GM12878 (cell line): Measurements from ENCODE around the gene LURAP1L. TPM values are rescaled to one million over a fixed set of nuclear protein-coding genes. Genes with fewer than 3 reads are reported as not detected.

Experiments used
- ATAC-seq: fragments of 200-7000 bp; cut with Tn5 transposase; 3 replicates; pipeline ENCODE4 v1.9.1; 2020; ENCODE audit warnings: mild to moderate bottlenecking, moderate library complexity
- BruUV-seq: library from RNA; stranded (reverse); fragments of 400-500 nt; replicated peaks from 2 replicates; lab custom pipeline; 2021; lab: Mats Ljungman, UMichigan
- CTCF ChIA-PET: fragments of 300-600 bp; sonication (Branson Sonifier 250); formaldehyde crosslinking; extraction: SDS; loops from one replicate; lab custom pipeline; 2021; ENCODE audit warnings: inconsistent platforms; lab: Yijun Ruan, JAX
- POLR2A ChIA-PET: fragments of 350-600 bp; formaldehyde crosslinking; extraction: SDS; loops from one replicate; lab custom pipeline; 2021; ENCODE audit warnings: inconsistent platforms; lab: Charles Lee
- RAD21 ChIA-PET: fragments of 300-600 bp; sonication (Branson Sonifier 250); formaldehyde crosslinking; loops from one replicate; lab custom pipeline; 2023; ENCODE audit warnings: antibody characterized with exemption; ENCODE audit not compliant: unreplicated experiment; lab: Charles Lee
- SMC1A ChIA-PET: fragments of 300-600 bp; sonication (Branson Sonifier 250); formaldehyde crosslinking; loops from one replicate; lab custom pipeline; 2023; ENCODE audit not compliant: unreplicated experiment, uncharacterized antibody; lab: Charles Lee
- DNase-seq: peaks from one replicate; pipeline ENCODE4 v3.0.0-alpha.2; 2011; ENCODE audit warnings: low read depth, low spot score
- FAIRE-seq: peaks from 3 replicates; lab custom pipeline; 2011; peaks lifted over from hg19 to GRCh38; lab: Jason Lieb, UNC
- H2AFZ ChIP-seq: 2 replicates; pipeline ENCODE4 v1.6.0; 2011; ENCODE audit warnings: low read depth, low read length, control low read depth; ENCODE audit not compliant: control insufficient read depth
- H3K27ac ChIP-seq: 2 replicates; pipeline ENCODE4 v1.5.1; 2011; ENCODE audit warnings: control low read depth; ENCODE audit not compliant: control insufficient read depth, insufficient read depth
- H3K27me3 ChIP-seq, 2 experiments: replicated peaks in 1 of 2; 2 replicates each; pipeline versions ENCODE4 v1.6.0 to v1.6.1; 2011; ENCODE audit warnings: low read length in 1 of 2; ENCODE audit not compliant: control insufficient read depth in 2 of 2, insufficient read depth in 2 of 2
- H3K36me3 ChIP-seq, 2 experiments: 2 replicates each; pipeline ENCODE4 v1.5.1; 2011; ENCODE audit warnings: low read length in 1 of 2; ENCODE audit not compliant: control insufficient read depth in 2 of 2, insufficient read depth in 2 of 2
- H3K4me1 ChIP-seq: 2 replicates; pipeline ENCODE4 v1.6.1; 2011; ENCODE audit warnings: mild to moderate bottlenecking, low read length, moderate library complexity, mixed read lengths; ENCODE audit not compliant: control insufficient read depth, insufficient read depth
- H3K4me2 ChIP-seq: 2 replicates; pipeline ENCODE4 v1.6.0; 2011; ENCODE audit warnings: control low read depth; ENCODE audit not compliant: control insufficient read depth, insufficient read depth
- H3K4me3 ChIP-seq: fragments of 200-600 bp; sonication (generic); 2 replicates; pipeline ENCODE4 v1.5.1; 2016
- H3K79me2 ChIP-seq: 2 replicates; pipeline ENCODE4 v1.6.0; 2011; ENCODE audit warnings: low read length; ENCODE audit not compliant: control insufficient read depth, insufficient read depth
- H3K9ac ChIP-seq: 2 replicates; pipeline ENCODE4 v1.8.0; 2011; ENCODE audit warnings: low read length, control low read depth, mixed read lengths; ENCODE audit not compliant: control insufficient read depth, insufficient read depth
- H3K9me3 ChIP-seq: replicated peaks from 3 replicates; pipeline ENCODE4 v1.5.1; 2011; ENCODE audit warnings: mild to moderate bottlenecking, low read length; ENCODE audit not compliant: control insufficient read depth, insufficient read depth
- H4K20me1 ChIP-seq: 2 replicates; pipeline ENCODE4 v1.6.0; 2011; ENCODE audit not compliant: control insufficient read depth, insufficient read depth
- BACH1 ChIP-seq: fragments of 450-650 bp; IDR thresholded peaks from 2 replicates; pipeline ENCODE4 v1.6.1; 2017; ENCODE audit warnings: mild to moderate bottlenecking, borderline replicate concordance
- CHD2 ChIP-seq: IDR thresholded peaks from 2 replicates; pipeline ENCODE4 v1.6.1; 2011; ENCODE audit warnings: low read depth, low read length, improper control_type of control experiment, borderline replicate concordance
- EGR1 ChIP-seq, 2 experiments: IDR thresholded peaks; 1 replicate in 1 of 2; 2 replicates in 1 of 2; pipeline ENCODE4 v1.6.1; 2011 to 2012; ENCODE audit warnings: low read depth in 2 of 2, low read length in 2 of 2, borderline replicate concordance in 1 of 2, mild to moderate bottlenecking in 1 of 2, moderate library complexity in 1 of 2
- RELA ChIP-seq: fragments of 450-650 bp; IDR thresholded peaks from 2 replicates; pipeline ENCODE4 v1.8.0; 2014; ENCODE audit warnings: borderline replicate concordance; ENCODE audit not compliant: partially characterized antibody
- ZZZ3 ChIP-seq: IDR thresholded peaks from 2 replicates; pipeline ENCODE4 v1.6.1; 2011; ENCODE audit warnings: low read depth; ENCODE audit not compliant: control insufficient read depth, insufficient read length
- WGBS: methylation state at CpG from one replicate; pipeline ENCODE4 v1.1.6; 2016; ENCODE audit warnings: low lambda C conversion rate; ENCODE audit not compliant: insufficient replicate concordance, insufficient coverage; ENCODE audit errors: missing lambda C conversion rate; 5-methylcytosine and 5-hydroxymethylcytosine counted together
- in situ Hi-C: fragments of 300-500 bp; cut with MboI; formaldehyde crosslinking; loops from 9 replicates; pipeline ENCODE4 v1.14.3; 2018; ENCODE audit warnings: mixed read lengths
- intact Hi-C: fragments of 100-400 bp; cut with micrococcal nuclease; formaldehyde crosslinking; loops from one replicate; pipeline ENCODE4 v1.14.2; 2022; ENCODE audit not compliant: unreplicated experiment
- polyA plus RNA-seq, 11 experiments: library from polyadenylated mRNA; depleted of rRNA in 4 of 11; unstranded in 6 of 11; stranded (reverse) in 5 of 11; fragments of >200 nt; fragmentation: Nextera tagmentation in 4 of 11; fragmentation: Illumina TruSeq in 1 of 11; extraction: Ambion mirVana in 4 of 11; extraction: Trizol in 1 of 11; gene quantifications; 1 replicate in 1 of 11; 2 replicates in 10 of 11; pipeline versions ENCODE4 v1.2.1 to v1.2.3, GENCODE V29; 2011 to 2016; ENCODE audit warnings: inconsistent platforms in 2 of 11, missing spikeins in 2 of 11, low read depth in 1 of 11
- total RNA-seq, 4 experiments: library from RNA; depleted of rRNA in 3 of 4; stranded (reverse); fragments of >200 nt in 3 of 4; fragmentation: Illumina TruSeq in 1 of 4; extraction: Trizol in 1 of 4; gene quantifications; 2 replicates each; pipeline versions ENCODE4 v1.2.1 to v1.2.3, GENCODE V29; 2013 to 2021
- TF ChIP-seq, protein P1 (sequence below): IDR thresholded peaks from 2 replicates; pipeline ENCODE4 v1.6.1; 2012; ENCODE audit warnings: low read depth, low read length, improper control_type of control experiment

The LURAP1L gene
- total and polyA plus RNA-seq, 10 of the 15 experiments (the other 5 are each of a cell fraction or from before 2014, with no cell fraction given): 0.19 to 3.7 (median 0.69) TPM

DNA sequence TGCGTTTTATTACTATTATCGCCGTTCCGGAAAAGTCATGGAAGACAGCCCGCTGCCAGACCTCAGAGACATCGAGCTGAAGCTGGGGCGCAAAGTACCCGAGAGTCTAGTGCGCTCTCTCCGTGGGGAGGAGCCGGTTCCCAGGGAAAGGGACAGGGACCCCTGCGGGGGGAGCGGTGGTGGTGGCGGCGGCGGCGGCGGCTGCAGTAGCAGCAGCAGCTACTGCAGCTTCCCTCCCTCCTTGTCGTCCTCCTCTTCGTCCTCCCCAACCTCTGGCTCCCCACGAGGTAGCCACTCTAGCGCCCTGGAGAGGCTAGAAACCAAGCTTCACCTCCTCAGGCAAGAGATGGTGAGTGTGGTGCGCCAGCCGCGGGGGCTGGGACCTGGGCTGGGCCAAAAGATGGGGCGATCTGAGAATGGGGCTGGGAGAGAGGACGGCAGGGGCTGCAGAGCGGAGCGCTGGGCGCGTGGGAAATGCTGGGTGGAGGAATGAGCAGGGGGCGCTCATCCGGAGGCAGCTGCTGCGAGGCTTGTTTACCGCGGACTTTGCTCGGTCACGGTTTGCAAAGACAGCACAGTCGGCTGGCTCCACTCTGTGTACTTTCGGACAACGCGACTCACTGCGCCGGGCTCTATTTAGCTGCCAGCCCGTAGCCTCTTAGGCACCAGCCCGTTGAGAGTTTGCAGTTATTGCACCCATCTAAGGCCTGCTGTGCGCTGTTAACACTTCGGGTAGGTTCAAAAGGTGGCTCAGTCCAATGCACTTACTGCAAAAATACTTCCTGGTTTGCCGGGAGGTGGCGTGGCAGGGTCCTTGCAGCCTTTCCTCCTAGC is 1.1 kb downstream of the LURAP1L start (continued):
- no peak for TF ChIP-seq ZZZ3
- TF ChIP-seq, all 136 proteins: peak for 9

DNA sequence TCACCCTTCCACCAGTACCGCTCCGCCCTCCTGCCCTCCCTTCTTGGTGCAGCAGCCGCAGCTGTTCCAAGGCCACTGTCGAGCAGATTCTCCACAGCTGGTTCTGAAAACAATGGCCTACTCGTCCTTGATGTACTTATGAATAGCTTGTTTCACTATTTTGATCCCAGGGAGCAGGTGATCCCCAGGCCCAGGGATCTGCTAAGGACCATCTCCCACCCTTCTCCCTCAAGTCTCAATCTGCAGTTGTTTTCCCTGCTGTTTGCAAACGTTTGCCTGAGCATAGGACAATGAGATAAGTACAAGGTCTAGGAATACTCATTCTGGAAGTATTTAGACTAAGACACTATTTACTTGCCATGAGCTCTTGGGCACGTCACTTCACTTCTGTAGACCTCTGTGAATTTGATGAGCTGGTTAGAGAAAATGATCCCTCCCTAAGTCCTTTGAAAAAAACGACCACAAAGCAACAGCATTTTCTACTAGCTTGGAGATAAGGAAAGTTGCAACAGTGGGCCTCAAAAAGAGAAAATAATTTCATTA is 1.8 kb downstream of the LURAP1L start:
- intact Hi-C loops: loop anchor here (1.0 to 5.0 kb wide), 2 partner anchors 43 to 54 kb away; no protein-coding TSS in a partner anchor
- H2AFZ ChIP-seq: no peak overlapping the region; the same call in none of the 2 replicates
- DNase-seq (no peak), ATAC-seq (no peak), FAIRE-seq (no peak)
- H3K4me2 ChIP-seq: peak overlapping the region; percentile 60; the same call in 1 of the 2 replicates
- no peak overlapping the region for H3K9ac ChIP-seq
- CTCF ChIA-PET: interaction anchor here (0.7 to 3.6 kb wide), 25 partner anchors 9 to 314 kb away, joined by 3 to 36 read pairs (median 5); no protein-coding TSS in a partner anchor
- WGBS: 19% methylated on average over 8 of the region's 8 CpGs
- H3K36me3 ChIP-seq: no peaks in the 10 kb centered on the region
- in situ Hi-C loops: no loop called here
- SMC1A ChIA-PET: interaction anchor here (0.6 to 3.8 kb wide), 13 partner anchors 12 to 106 kb away, joined by 3 to 27 read pairs (median 7); no protein-coding TSS in a partner anchor
- H3K4me1 ChIP-seq: no peaks in the 10 kb centered on the region
- no peaks in the 10 kb centered on the region for H3K9me3 ChIP-seq
- RAD21 ChIA-PET: interaction anchor here (0.9 to 3.8 kb wide), 12 partner anchors 9 to 106 kb away, joined by 3 to 16 read pairs (median 8); no protein-coding TSS in a partner anchor
- no peak overlapping the region for H3K27ac ChIP-seq
- POLR2A ChIA-PET: interaction anchor here (1.3 to 1.9 kb wide), 2 partner anchors 8 to 40 kb away, joined by 4 to 8 read pairs; no protein-coding TSS in a partner anchor
- no peaks in the 10 kb centered on the region for H3K79me2 ChIP-seq
- no peak overlapping the region; the same call in 1 of the 2 replicates for H3K4me3 ChIP-seq
- no TSS peak for BruUV-seq
- H3K27me3 ChIP-seq: peaks cover 0 to 4% of the 10 kb centered on the region in 2 experiments; a peak in 3 of 4 replicates
- H4K20me1 ChIP-seq: no peaks in the 10 kb centered on the region
- TF ChIP-seq, protein P1, sequence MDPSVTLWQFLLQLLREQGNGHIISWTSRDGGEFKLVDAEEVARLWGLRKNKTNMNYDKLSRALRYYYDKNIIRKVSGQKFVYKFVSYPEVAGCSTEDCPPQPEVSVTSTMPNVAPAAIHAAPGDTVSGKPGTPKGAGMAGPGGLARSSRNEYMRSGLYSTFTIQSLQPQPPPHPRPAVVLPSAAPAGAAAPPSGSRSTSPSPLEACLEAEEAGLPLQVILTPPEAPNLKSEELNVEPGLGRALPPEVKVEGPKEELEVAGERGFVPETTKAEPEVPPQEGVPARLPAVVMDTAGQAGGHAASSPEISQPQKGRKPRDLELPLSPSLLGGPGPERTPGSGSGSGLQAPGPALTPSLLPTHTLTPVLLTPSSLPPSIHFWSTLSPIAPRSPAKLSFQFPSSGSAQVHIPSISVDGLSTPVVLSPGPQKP: no peak
- TF ChIP-seq RELA: no peak
- TF ChIP-seq CHD2: no peak
- TF ChIP-seq BACH1: no peak
- no peak for TF ChIP-seq EGR1 (IDR thresholded peaks at IDR 0.05; ENCODE audit: borderline replicate concordance in 1 of 2, low read depth in 2 of 2, low read length in 2 of 2)
